KMS-11 (cell line): ENCODE data around the gene CCR4.
A peak's percentile ranks its signal among the peaks of the same experiment; 100 is the strongest.
"Not testable (repeated sequence)": the region's sequence is repeated elsewhere in the genome, so short reads cannot be mapped to it uniquely, and the experiment has no call there.

Experiments used
- H2AFZ ChIP-seq: fragments of 200-600 bp; sonication (generic); 2 replicates; pipeline ENCODE4 v1.6.1; 2016; ENCODE audit warnings: antibody characterized with exemption, mixed run types, low read depth
- H3K27ac ChIP-seq: fragments of 200-600 bp; sonication (generic); 2 replicates; pipeline ENCODE4 v1.6.1; 2016; ENCODE audit warnings: mild to moderate bottlenecking, mixed run types
- H3K27me3 ChIP-seq: fragments of 200-600 bp; sonication (generic); 2 replicates; pipeline ENCODE4 v1.6.1; 2017; ENCODE audit warnings: mild to moderate bottlenecking, low read depth, mixed run types, moderate library complexity; ENCODE audit not compliant: insufficient read depth
- H3K36me3 ChIP-seq: fragments of 200-600 bp; sonication (generic); 2 replicates; pipeline ENCODE4 v1.6.1; 2017; ENCODE audit warnings: mild to moderate bottlenecking, mixed run types; ENCODE audit not compliant: insufficient read depth
- H3K4me1 ChIP-seq: fragments of 200-600 bp; sonication (generic); 2 replicates; pipeline ENCODE4 v1.6.1; 2016; ENCODE audit warnings: mild to moderate bottlenecking, low read depth, mixed run types; ENCODE audit not compliant: poor library complexity, severe bottlenecking
- H3K4me2 ChIP-seq: fragments of 200-600 bp; sonication (generic); 2 replicates; pipeline ENCODE4 v1.7.0; 2016; ENCODE audit warnings: mild to moderate bottlenecking, mixed run types
- H3K4me3 ChIP-seq: fragments of 200-600 bp; sonication (generic); IDR thresholded peaks from 2 replicates; pipeline ENCODE4 v1.6.1; 2017; ENCODE audit warnings: low read depth, low read length, mixed read lengths; ENCODE audit not compliant: insufficient read depth
- H3K79me2 ChIP-seq: fragments of 200-600 bp; sonication (generic); 2 replicates; pipeline ENCODE4 v1.6.1; 2016; ENCODE audit warnings: low read depth, mixed run types; ENCODE audit not compliant: insufficient read depth
- H3K9ac ChIP-seq: fragments of 200-600 bp; sonication (generic); 2 replicates; pipeline ENCODE4 v1.6.1; 2016; ENCODE audit warnings: mild to moderate bottlenecking, mixed run types
- H4K20me1 ChIP-seq: fragments of 200-600 bp; sonication (generic); 2 replicates; pipeline ENCODE4 v1.6.1; 2016; ENCODE audit warnings: mild to moderate bottlenecking, mixed run types; ENCODE audit not compliant: insufficient read depth
- CTCF ChIP-seq: fragments of 200-600 bp; sonication (generic); conservative IDR thresholded peaks from 2 replicates; pipeline ENCODE4 v1.6.1; 2017; ENCODE audit warnings: low read depth, mild to moderate bottlenecking, antibody characterized with exemption, low read length, moderate library complexity, mixed read lengths

Gene CCR4

DNA sequence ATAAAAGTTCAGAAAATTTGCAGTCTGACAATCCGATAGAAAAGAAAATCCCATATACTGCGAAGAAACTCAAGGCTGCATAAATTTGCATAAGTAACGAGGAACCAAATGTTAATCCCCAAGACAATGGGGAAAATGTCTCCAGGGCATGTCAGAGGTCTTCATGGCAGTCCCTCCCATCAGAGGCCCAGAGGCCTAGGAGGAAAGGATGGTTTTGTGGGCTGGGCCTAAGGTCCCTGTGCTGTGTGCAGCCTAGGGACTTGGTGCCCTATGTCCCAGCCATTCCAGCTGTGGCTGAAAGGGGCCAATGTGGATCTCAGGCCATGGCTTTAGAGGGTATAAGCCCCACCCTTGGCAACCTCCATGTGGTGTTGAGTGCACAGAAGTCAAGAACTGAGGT is 21.3 kb upstream of the CCR4 start:
- H4K20me1 ChIP-seq, result no peaks in the 10 kb centered on the region
- no peak overlapping the region for H3K9ac ChIP-seq
- TF ChIP-seq CTCF, result no peak
- no peak overlapping the region for H3K4me2 ChIP-seq
- no peak overlapping the region for H2AFZ ChIP-seq
- H3K4me1 ChIP-seq, result peaks cover 6% of the 10 kb centered on the region
- H3K27me3 ChIP-seq, result no peaks in the 10 kb centered on the region
- H3K27ac ChIP-seq, result no peak overlapping the region
- no peak overlapping the region for H3K4me3 ChIP-seq
- H3K36me3 ChIP-seq, result no peaks in the 10 kb centered on the region
- no peaks in the 10 kb centered on the region for H3K79me2 ChIP-seq

DNA sequence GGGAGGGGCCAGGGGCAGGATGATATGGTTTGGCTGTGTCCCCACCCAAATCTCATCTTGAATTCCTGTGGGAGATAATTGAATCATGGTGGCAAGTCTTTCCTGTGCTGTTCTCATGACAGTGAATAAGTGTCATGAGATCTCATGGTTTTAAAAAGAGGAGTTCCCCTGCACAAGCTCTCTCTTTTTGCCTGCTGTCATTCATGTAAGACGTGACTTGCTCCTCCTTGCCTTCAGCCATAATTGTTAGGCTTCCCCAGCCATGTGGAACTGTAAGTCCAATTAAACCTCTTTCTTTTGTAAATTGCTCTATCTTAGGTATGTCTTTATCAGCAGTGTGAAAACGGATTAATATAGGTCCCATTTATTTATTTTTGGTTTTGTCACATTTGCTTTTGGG is 20.2 kb upstream of the CCR4 start:
- not testable (repeated sequence) for H3K27ac ChIP-seq, H3K27me3 ChIP-seq, H2AFZ ChIP-seq, H3K79me2 ChIP-seq, H3K4me3 ChIP-seq, H3K36me3 ChIP-seq, H4K20me1 ChIP-seq, H3K4me2 ChIP-seq, H3K9ac ChIP-seq, H3K4me1 ChIP-seq

DNA sequence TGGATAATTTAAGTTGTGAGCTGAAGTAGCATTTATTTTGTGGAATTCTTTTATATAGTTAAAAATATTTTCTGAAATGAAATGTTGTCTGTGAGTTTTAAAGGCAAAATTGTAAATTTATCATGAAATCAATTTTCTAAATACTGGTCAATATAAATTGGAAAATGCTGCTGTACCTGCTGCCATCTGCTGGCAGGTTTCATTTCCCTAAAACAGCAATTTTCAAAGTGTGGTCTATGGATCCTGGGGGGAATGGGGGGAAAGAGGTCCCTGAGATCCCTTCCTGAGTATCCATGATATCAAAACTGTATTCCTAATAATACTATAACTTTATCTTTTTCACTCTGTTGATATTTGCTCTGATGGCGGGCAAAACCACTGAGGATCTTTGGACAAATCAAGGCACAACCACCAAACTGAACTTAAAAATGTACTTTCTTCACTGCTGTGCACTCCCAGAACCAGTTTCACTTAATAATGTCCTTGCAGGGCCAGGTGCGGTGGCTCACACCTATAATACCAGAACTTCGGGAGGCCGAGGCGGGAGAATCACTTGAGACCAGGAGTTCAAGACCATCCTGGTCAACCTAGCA is 17.2 kb upstream of the CCR4 start:
- Histone ChIP-seq H4K20me1 (no peaks in the 10 kb centered on the region), H3K27me3 (no peaks in the 10 kb centered on the region), H3K36me3 (no peaks in the 10 kb centered on the region), H3K27ac (no peak overlapping the region), H3K79me2 (no peaks in the 10 kb centered on the region), H3K4me2 (no peak overlapping the region), H3K9ac (no peak overlapping the region), H3K4me3 (no peak overlapping the region), H2AFZ (no peak overlapping the region), H3K4me1 (peaks cover 6% of the 10 kb centered on the region)
- TF ChIP-seq CTCF, result peak; percentile 55; the same call in 1 of the 2 replicates

DNA sequence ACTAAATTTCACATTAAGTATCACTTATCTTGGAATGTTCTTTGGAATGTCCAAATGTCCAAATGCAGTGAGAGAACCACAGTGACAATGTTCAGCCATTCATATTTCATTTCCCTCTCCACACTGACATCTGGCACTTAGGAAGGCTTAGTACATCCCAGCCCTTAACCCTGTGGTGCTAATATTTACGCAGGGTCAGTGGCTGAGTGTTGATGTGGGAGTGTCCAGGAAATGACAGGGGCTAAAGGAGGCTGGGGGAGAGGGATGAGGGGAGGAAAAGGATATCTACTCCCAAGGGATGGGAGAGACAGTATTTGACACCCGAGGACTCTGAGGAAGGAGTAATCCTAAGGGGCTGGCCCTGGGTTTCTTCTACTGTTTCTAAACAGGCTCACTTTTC is 14.1 kb upstream of the CCR4 start:
- H3K9ac ChIP-seq, result no peak overlapping the region
- no peaks in the 10 kb centered on the region for H3K36me3 ChIP-seq
- no peak for TF ChIP-seq CTCF
- H3K27ac ChIP-seq, result no peak overlapping the region
- H2AFZ ChIP-seq, result no peak overlapping the region
- peaks cover 6% of the 10 kb centered on the region for H3K4me1 ChIP-seq
- no peaks in the 10 kb centered on the region for H3K79me2 ChIP-seq
- H4K20me1 ChIP-seq, result no peaks in the 10 kb centered on the region
- no peak overlapping the region for H3K4me3 ChIP-seq
- no peaks in the 10 kb centered on the region for H3K27me3 ChIP-seq
- H3K4me2 ChIP-seq, result no peak overlapping the region

GRCh38 chr3:32939531-32940284 is 11.7 kb upstream of the CCR4 start:
- not testable (repeated sequence) for H2AFZ ChIP-seq, H3K36me3 ChIP-seq, H4K20me1 ChIP-seq, H3K27ac ChIP-seq, H3K9ac ChIP-seq, H3K79me2 ChIP-seq, H3K4me3 ChIP-seq, H3K4me2 ChIP-seq, H3K27me3 ChIP-seq, H3K4me1 ChIP-seq
